Loucy (cell line): ENCODE measurements around the gene DNAH9.

Source experiments
- EZH2phosphoT487 ChIP-seq: fragments of 200-600 bp; IDR thresholded peaks from 2 replicates; pipeline ENCODE4 v1.6.1; 2018; ENCODE audit warnings: antibody characterized with exemption, mild to moderate bottlenecking, moderate library complexity, borderline replicate concordance
- TF ChIP-seq, protein P1 (sequence below): fragments of 200-600 bp; sonication (generic); conservative IDR thresholded peaks from 2 replicates; pipeline ENCODE4 v1.5.1; 2014; ENCODE audit warnings: mild to moderate bottlenecking, antibody characterized with exemption, low read length

DNA sequence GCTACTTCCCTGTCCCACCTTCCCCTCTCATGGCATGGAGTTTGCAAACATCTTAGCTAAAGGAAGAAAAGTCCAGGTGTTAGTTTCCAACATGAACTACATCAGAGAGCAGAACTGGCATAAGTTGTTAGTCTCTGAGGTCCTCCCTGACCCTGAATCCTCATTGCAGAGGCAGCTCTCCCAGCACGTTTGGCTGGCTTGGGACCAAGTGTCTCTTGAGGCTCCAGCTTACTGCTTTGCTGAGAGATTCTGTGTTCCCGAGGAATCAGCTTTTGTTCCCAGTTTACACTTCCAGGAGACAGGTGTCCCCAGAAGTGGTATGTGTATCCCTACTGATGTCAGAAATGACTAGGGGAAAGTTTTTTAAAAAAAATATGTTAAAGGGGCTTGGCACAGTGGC is 14.7 kb downstream of the DNAH9 start:
- TF ChIP-seq EZH2phosphoT487, result no peak
- TF ChIP-seq, protein P1, sequence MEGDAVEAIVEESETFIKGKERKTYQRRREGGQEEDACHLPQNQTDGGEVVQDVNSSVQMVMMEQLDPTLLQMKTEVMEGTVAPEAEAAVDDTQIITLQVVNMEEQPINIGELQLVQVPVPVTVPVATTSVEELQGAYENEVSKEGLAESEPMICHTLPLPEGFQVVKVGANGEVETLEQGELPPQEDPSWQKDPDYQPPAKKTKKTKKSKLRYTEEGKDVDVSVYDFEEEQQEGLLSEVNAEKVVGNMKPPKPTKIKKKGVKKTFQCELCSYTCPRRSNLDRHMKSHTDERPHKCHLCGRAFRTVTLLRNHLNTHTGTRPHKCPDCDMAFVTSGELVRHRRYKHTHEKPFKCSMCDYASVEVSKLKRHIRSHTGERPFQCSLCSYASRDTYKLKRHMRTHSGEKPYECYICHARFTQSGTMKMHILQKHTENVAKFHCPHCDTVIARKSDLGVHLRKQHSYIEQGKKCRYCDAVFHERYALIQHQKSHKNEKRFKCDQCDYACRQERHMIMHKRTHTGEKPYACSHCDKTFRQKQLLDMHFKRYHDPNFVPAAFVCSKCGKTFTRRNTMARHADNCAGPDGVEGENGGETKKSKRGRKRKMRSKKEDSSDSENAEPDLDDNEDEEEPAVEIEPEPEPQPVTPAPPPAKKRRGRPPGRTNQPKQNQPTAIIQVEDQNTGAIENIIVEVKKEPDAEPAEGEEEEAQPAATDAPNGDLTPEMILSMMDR, result no peak
